Mesothelial cell of epicardium (in vitro differentiated cells): ENCODE measurements around the gene WTAP. TPM values are rescaled to one million over a fixed set of nuclear protein-coding genes. Genes with fewer than 3 reads are reported as not detected.

Experiments
- DNase-seq, 2 experiments: peaks; one replicate each; pipeline ENCODE4 v3.0.0; 2021; ENCODE audit warnings: low spot score in 2 of 2; ENCODE audit not compliant: unreplicated experiment in 2 of 2
- H3K27ac Mint-ChIP-seq: 2 replicates; pipeline ENCODE4 v1.8.0; 2021; ENCODE audit warnings: mixed read lengths
- H3K27me3 Mint-ChIP-seq: 2 replicates; pipeline ENCODE4 v1.8.0; 2021; ENCODE audit warnings: low read depth, mixed read lengths
- H3K36me3 Mint-ChIP-seq: 2 replicates; pipeline ENCODE4 v1.8.0; 2021; ENCODE audit warnings: mixed read lengths
- H3K4me1 Mint-ChIP-seq: 2 replicates; pipeline ENCODE4 v1.8.0; 2021; ENCODE audit warnings: mixed read lengths
- H3K4me3 Mint-ChIP-seq: 2 replicates; pipeline ENCODE4 v1.8.0; 2021; ENCODE audit warnings: mild to moderate bottlenecking, moderate library complexity, mixed read lengths
- H3K9me3 Mint-ChIP-seq: 2 replicates; pipeline ENCODE4 v1.8.0; 2021; ENCODE audit warnings: mixed read lengths
- CTCF ChIP-seq: fragments of 200-600 bp; sonication (generic); IDR thresholded peaks from one replicate; pipeline ENCODE4 v1.5.0; 2021; ENCODE audit warnings: antibody characterized with exemption; ENCODE audit not compliant: unreplicated experiment
- total RNA-seq: library from RNA; stranded (reverse); gene quantifications from 3 replicates; pipeline ENCODE4 v1.2.1, GENCODE V29; 2021

WTAP gene
- total RNA-seq, 1 donor from 2014 or later = 116 TPM

- Mint-ChIP-seq H3K27me3 (no peaks in the 10 kb centered on the region), H3K27ac (no peak overlapping the region), H3K36me3 (peaks cover 26% of the 10 kb centered on the region), H3K4me1 (no peaks in the 10 kb centered on the region), H3K9me3 (no peaks in the 10 kb centered on the region), H3K4me3 (no peak overlapping the region)
- no peak for TF ChIP-seq CTCF
- no peak for DNase-seq
Observed at GRCh38 chr6:159797554-159797953, 70.2 kb downstream of the WTAP start.

- no peak within 1 kb of the TSS for H3K4me3 Mint-ChIP-seq
- H3K4me1 Mint-ChIP-seq = no peaks in the 10 kb centered on the region
- peaks cover 20% of the 10 kb centered on the region for H3K36me3 Mint-ChIP-seq
- DNase-seq = no peak
- H3K27ac Mint-ChIP-seq = no peak within 1 kb of the TSS
- H3K9me3 Mint-ChIP-seq = no peaks in the 10 kb centered on the region
- no peaks in the 10 kb centered on the region for H3K27me3 Mint-ChIP-seq
- TF ChIP-seq CTCF = no peak
Observed at GRCh38 chr6:159800141-159800865, 73.0 kb downstream of the WTAP start, which contains the start of gene PNLDC1. Gene PNLDC1 (plus strand): TSS chr6:159800276. CDS start chr6:159800308, 32 bp downstream.

- no peak for TF ChIP-seq CTCF
- Mint-ChIP-seq H3K27me3 (no peaks in the 10 kb centered on the region), H3K4me3 (no peak overlapping the region), H3K4me1 (no peaks in the 10 kb centered on the region), H3K36me3 (peaks cover 18% of the 10 kb centered on the region), H3K9me3 (no peaks in the 10 kb centered on the region), H3K27ac (no peak overlapping the region)
- no peak for DNase-seq
Observed at GRCh38 chr6:159801935-159802334, 74.6 kb downstream of the WTAP start.

GRCh38 chr6:159804504-159804903, 77.2 kb downstream of the WTAP start:
- DNase-seq = no peak
- Mint-ChIP-seq H3K36me3 (peaks cover 3% of the 10 kb centered on the region), H3K27me3 (no peaks in the 10 kb centered on the region), H3K9me3 (no peaks in the 10 kb centered on the region), H3K4me3 (no peak overlapping the region), H3K4me1 (no peaks in the 10 kb centered on the region), H3K27ac (no peak overlapping the region)
- TF ChIP-seq CTCF = no peak

- no peak for DNase-seq
- no peak for TF ChIP-seq CTCF
- Mint-ChIP-seq H3K9me3 (no peaks in the 10 kb centered on the region), H3K4me1 (no peaks in the 10 kb centered on the region), H3K27ac (no peak overlapping the region), H3K27me3 (no peaks in the 10 kb centered on the region), H3K36me3 (no peaks in the 10 kb centered on the region), H3K4me3 (no peak overlapping the region)
Observed at GRCh38 chr6:159805440-159806020, 78.2 kb downstream of the WTAP start.

Other genes starting within 250 kb of the WTAP start
- gene SOD2, start 34.3 kb upstream of the WTAP start, total RNA-seq = 62.9 to 67.6 TPM (median 65.0 TPM) in 3 replicates
- gene ACAT2, start 34.5 kb downstream of the WTAP start, total RNA-seq = 35.1 to 37.7 TPM (median 35.8 TPM) in 3 replicates
- gene TCP1, start 62.1 kb downstream of the WTAP start, total RNA-seq = 185 to 192 TPM (median 186 TPM) in 3 replicates
- gene MRPL18, start 63.0 kb downstream of the WTAP start, total RNA-seq = 29.0 to 32.9 TPM (median 31.1 TPM) in 3 replicates
- gene PNLDC1, start 72.8 kb downstream of the WTAP start, total RNA-seq = 0.16 to 0.33 TPM (median 0.23 TPM) in 3 replicates
- not detected in 3 replicates for gene MAS1, start 163.5 kb downstream of the WTAP start, total RNA-seq
- gene IGF2R, start 241.6 kb downstream of the WTAP start, total RNA-seq = 107 to 112 TPM (median 111 TPM) in 3 replicates